Calu3 (cell line): Measurements from ENCODE around the gene EEF1AKMT3. TPM values are rescaled to one million over a fixed set of nuclear protein-coding genes. Genes with fewer than 3 reads are reported as not detected.
"Not testable (repeated sequence)": the region's sequence is repeated elsewhere in the genome, so short reads cannot be mapped to it uniquely, and the experiment has no call there.

Experiments
- BruUV-seq: library from RNA; stranded (reverse); fragments of 400-500 nt; replicated peaks from 2 replicates; lab custom pipeline; 2021; lab: Mats Ljungman, UMichigan
- CTCF ChIA-PET: fragments of 300-600 bp; sonication (Branson Sonifier 250); formaldehyde crosslinking; loops from one replicate; lab custom pipeline; 2022; ENCODE audit warnings: antibody characterized with exemption; lab: Charles Lee
- DNase-seq: peaks from one replicate; pipeline ENCODE4 v3.0.0; 2022
- H3K27ac Mint-ChIP-seq: one replicate; pipeline ENCODE4 v1.8.0; 2022; ENCODE audit warnings: mixed read lengths; ENCODE audit not compliant: unreplicated experiment
- H3K27me3 Mint-ChIP-seq: one replicate; pipeline ENCODE4 v1.8.0; 2022; ENCODE audit warnings: mixed read lengths; ENCODE audit not compliant: unreplicated experiment
- H3K36me3 Mint-ChIP-seq: one replicate; pipeline ENCODE4 v1.8.0; 2022; ENCODE audit warnings: mild to moderate bottlenecking, moderate library complexity, mixed read lengths; ENCODE audit not compliant: insufficient read depth, unreplicated experiment
- H3K4me1 Mint-ChIP-seq: one replicate; pipeline ENCODE4 v1.8.0; 2022; ENCODE audit warnings: mild to moderate bottlenecking, low read depth, mixed read lengths; ENCODE audit not compliant: unreplicated experiment
- H3K4me3 Mint-ChIP-seq: one replicate; pipeline ENCODE4 v1.8.0; 2022; ENCODE audit warnings: mild to moderate bottlenecking, low read depth, moderate library complexity, mixed read lengths; ENCODE audit not compliant: unreplicated experiment
- H3K9me3 Mint-ChIP-seq: one replicate; pipeline ENCODE4 v1.8.0; 2022; ENCODE audit warnings: low read depth, mixed read lengths; ENCODE audit not compliant: unreplicated experiment
- CTCF ChIP-seq: fragments of 200-600 bp; IDR thresholded peaks from one replicate; pipeline ENCODE4 v1.8.0; 2022; ENCODE audit warnings: antibody characterized with exemption; ENCODE audit not compliant: unreplicated experiment
- intact Hi-C: fragments of 100-400 bp; cut with micrococcal nuclease; formaldehyde crosslinking; loops from one replicate; pipeline ENCODE4 v1.10.0; 2022; ENCODE audit not compliant: unreplicated experiment
- total RNA-seq: library from RNA; stranded (reverse); gene quantifications from 2 replicates; pipeline ENCODE4 v1.2.3, GENCODE V29; 2022

EEF1AKMT3 gene
- total RNA-seq, 1 experiment from 2014 or later = 8.4 TPM

- no peak for TF ChIP-seq CTCF
- BruUV-seq = no TSS peak
- no peak for DNase-seq
- Mint-ChIP-seq H3K27ac (no peak overlapping the region), H3K4me1 (peaks cover 14% of the 10 kb centered on the region), H3K27me3 (no peaks in the 10 kb centered on the region), H3K9me3 (no peaks in the 10 kb centered on the region), H3K36me3 (peaks cover 18% of the 10 kb centered on the region), H3K4me3 (no peak overlapping the region)
- intact Hi-C loops = no loop called here
- CTCF ChIA-PET = interaction anchor here (0.7 kb wide), 1 partner anchor 12 kb away, joined by 4 read pairs; no protein-coding TSS in a partner anchor
Measured at GRCh38 chr12:57815177-57816000, 43.0 kb downstream of the EEF1AKMT3 start.

- Mint-ChIP-seq H3K27ac (no peak overlapping the region), H3K36me3 (peaks cover 23% of the 10 kb centered on the region), H3K9me3 (no peaks in the 10 kb centered on the region), H3K4me3 (no peak overlapping the region), H3K4me1 (peaks cover 9% of the 10 kb centered on the region), H3K27me3 (no peaks in the 10 kb centered on the region)
- CTCF ChIA-PET = interaction anchor here (0.7 kb wide), 1 partner anchor 363 kb away, joined by 5 read pairs; no protein-coding TSS in a partner anchor
- intact Hi-C loops = no loop called here
- DNase-seq = no peak
- BruUV-seq = no TSS peak
- no peak for TF ChIP-seq CTCF
Measured at GRCh38 chr12:57816001-57816854, 43.8 kb downstream of the EEF1AKMT3 start.

GRCh38 chr12:57816855-57817151, 44.4 kb downstream of the EEF1AKMT3 start:
- DNase-seq = no peak
- Mint-ChIP-seq H3K27me3 (no peaks in the 10 kb centered on the region), H3K9me3 (no peaks in the 10 kb centered on the region), H3K4me3 (no peak overlapping the region), H3K36me3 (peaks cover 28% of the 10 kb centered on the region), H3K27ac (no peak overlapping the region), H3K4me1 (peaks cover 9% of the 10 kb centered on the region)
- CTCF ChIA-PET = interaction anchor here (0.6 kb wide), 1 partner anchor 9 kb away, joined by 3 read pairs; no protein-coding TSS in a partner anchor
- intact Hi-C loops = no loop called here
- BruUV-seq = no TSS peak
- TF ChIP-seq CTCF = no peak

- no TSS peak for BruUV-seq
- DNase-seq = no peak
- peaks cover 9% of the 10 kb centered on the region for H3K4me1 Mint-ChIP-seq
- no peaks in the 10 kb centered on the region for H3K27me3 Mint-ChIP-seq
- intact Hi-C loops = no loop called here
- H3K27ac Mint-ChIP-seq = no peak overlapping the region
- H3K4me3 Mint-ChIP-seq = no peak overlapping the region
- CTCF ChIA-PET = interaction anchor here (0.6 to 1.3 kb wide), 2 partner anchors 8 to 12 kb away, joined by 3 to 4 read pairs; no protein-coding TSS in a partner anchor
- no peak for TF ChIP-seq CTCF
- H3K36me3 Mint-ChIP-seq = peaks cover 34% of the 10 kb centered on the region
- H3K9me3 Mint-ChIP-seq = no peaks in the 10 kb centered on the region
Measured at GRCh38 chr12:57817261-57817989, 45.0 kb downstream of the EEF1AKMT3 start.

- H3K36me3 Mint-ChIP-seq = peaks cover 38% of the 10 kb centered on the region
- CTCF ChIA-PET = interaction anchor here (1.3 to 1.7 kb wide), 2 partner anchors 8 to 11 kb away, joined by 4 read pairs; no protein-coding TSS in a partner anchor
- H3K4me1 Mint-ChIP-seq, DNase-seq, intact Hi-C loops, H3K4me3 Mint-ChIP-seq, H3K27ac Mint-ChIP-seq, H3K9me3 Mint-ChIP-seq, BruUV-seq, H3K27me3 Mint-ChIP-seq: not testable (repeated sequence)
Measured at GRCh38 chr12:57817990-57818331, 45.5 kb downstream of the EEF1AKMT3 start.

- H3K4me1 Mint-ChIP-seq, CTCF ChIA-PET, H3K9me3 Mint-ChIP-seq, DNase-seq, H3K27me3 Mint-ChIP-seq, intact Hi-C loops, H3K4me3 Mint-ChIP-seq, BruUV-seq, H3K27ac Mint-ChIP-seq: not testable (repeated sequence)
- peaks cover 44% of the 10 kb centered on the region for H3K36me3 Mint-ChIP-seq
Measured at GRCh38 chr12:57820119-57820518, 47.7 kb downstream of the EEF1AKMT3 start.
